ENCODE measurements around the gene LMNTD2.

LMNTD2 gene

DNA sequence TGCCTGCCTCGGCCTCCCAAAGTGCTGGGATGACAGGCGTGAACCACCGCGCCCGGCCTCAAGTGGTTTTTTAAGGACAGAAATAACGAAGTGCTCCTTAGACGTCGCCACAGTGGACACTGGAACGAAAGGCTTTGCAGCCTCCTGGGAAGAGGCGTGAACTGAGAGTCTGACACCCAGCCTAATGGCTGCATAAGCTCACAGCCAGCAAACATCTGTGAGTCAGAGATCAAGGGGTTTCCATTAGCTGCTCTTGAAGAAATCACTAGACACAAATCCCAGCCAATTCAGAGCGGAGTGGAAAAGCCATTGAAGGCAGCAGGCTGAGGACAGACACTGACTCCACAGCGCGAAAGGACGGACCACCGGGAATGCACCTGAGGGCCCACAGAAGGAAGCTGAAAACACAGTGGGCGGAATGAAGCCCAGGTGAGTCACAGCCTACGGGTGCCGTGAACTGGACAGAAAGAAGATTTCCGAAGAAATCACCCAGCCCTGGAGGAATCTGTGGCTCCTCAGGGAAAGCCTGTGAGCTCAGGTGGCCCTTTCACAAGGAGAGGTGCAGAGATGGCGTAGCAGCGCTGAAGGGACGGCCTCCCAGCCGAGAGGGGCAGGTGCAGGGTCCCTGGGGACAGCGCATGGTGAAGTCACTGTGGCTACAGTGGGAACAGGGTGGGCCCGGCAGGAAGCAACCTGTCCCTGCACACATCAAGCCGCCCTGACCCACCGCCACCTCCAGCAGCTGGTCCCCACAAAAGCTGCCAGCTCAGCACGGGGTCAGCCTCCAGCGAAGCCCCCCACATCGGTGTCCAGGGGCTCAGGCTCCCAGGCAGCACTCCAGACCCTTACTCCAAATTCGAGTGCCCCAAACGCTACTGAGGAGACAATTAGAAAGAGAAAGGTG, 11.6 kb downstream of the LMNTD2 start:
- TF ChIP-seq, protein P1, sequence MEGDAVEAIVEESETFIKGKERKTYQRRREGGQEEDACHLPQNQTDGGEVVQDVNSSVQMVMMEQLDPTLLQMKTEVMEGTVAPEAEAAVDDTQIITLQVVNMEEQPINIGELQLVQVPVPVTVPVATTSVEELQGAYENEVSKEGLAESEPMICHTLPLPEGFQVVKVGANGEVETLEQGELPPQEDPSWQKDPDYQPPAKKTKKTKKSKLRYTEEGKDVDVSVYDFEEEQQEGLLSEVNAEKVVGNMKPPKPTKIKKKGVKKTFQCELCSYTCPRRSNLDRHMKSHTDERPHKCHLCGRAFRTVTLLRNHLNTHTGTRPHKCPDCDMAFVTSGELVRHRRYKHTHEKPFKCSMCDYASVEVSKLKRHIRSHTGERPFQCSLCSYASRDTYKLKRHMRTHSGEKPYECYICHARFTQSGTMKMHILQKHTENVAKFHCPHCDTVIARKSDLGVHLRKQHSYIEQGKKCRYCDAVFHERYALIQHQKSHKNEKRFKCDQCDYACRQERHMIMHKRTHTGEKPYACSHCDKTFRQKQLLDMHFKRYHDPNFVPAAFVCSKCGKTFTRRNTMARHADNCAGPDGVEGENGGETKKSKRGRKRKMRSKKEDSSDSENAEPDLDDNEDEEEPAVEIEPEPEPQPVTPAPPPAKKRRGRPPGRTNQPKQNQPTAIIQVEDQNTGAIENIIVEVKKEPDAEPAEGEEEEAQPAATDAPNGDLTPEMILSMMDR (IDR thresholded peaks at IDR 0.05; ENCODE audit: insufficient read depth, low read length, poor library complexity, severe bottlenecking) = no peak
- no peaks in the 10 kb centered on the region for H3K36me3 ChIP-seq (ENCODE audit: control insufficient read depth, insufficient read depth, low read length)
- H3K4me3 ChIP-seq (replicated peaks; ENCODE audit: low read depth, low read length) = no peak overlapping the region
- H3K27me3 ChIP-seq (replicated peaks; ENCODE audit: control insufficient read depth, insufficient read depth, low read length) = no peaks in the 10 kb centered on the region
- no peak for DNase-seq (ENCODE audit: extremely low read depth, insufficient read length)

DNA sequence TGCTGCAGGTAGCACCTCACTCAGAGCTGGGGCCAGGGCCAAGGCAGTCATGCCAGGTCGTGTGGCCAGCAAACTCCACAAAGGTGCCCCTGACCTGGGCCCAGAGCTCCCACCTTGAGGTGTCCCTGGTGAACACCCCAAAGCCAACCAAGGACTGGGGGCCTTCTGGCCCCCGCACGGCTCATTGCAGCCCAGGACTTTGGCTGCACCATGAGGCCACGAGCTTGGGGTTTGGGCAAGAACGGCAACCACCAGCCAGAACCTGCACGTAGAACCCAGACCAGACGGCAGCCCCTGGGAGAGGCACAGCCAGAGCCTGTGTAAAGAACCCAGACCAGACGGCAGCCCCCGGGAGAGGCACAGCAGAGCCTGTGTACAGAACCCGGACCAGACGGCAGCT, 15.4 kb downstream of the LMNTD2 start:
- H3K27me3 ChIP-seq (replicated peaks; ENCODE audit: control insufficient read depth, insufficient read depth, low read length) = no peaks in the 10 kb centered on the region
- H3K4me3 ChIP-seq (replicated peaks; ENCODE audit: low read depth, low read length) = no peak overlapping the region
- H3K36me3 ChIP-seq (ENCODE audit: control insufficient read depth, insufficient read depth, low read length) = no peaks in the 10 kb centered on the region; the same call in 1 of the 2 replicates
- no peak for DNase-seq (ENCODE audit: extremely low read depth, insufficient read length)
- TF ChIP-seq, protein P1 (IDR thresholded peaks at IDR 0.05; ENCODE audit: insufficient read depth, low read length, poor library complexity, severe bottlenecking) = no peak

DNA sequence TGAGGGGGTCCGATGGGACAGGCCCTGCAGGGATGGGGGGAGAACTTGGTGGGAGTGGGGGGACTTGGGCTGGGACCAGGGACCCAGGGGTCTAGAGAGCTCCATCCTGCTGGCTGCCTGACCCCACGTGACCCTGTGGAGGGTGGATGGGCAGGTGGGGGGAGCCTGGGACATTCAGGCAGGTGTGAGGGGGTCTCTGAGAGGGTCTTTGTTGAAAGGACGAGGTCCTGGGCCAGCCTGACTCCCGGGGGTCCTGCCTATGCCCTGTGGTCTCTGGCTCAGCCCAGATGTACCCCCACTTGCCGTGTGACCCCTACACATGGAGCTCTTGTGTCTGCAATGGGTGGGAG, 15.7 kb downstream of the LMNTD2 start:
- Histone ChIP-seq H3K36me3 (ENCODE audit: control insufficient read depth, insufficient read depth, low read length) (no peaks in the 10 kb centered on the region; the same call in 1 of the 2 replicates), H3K4me3 (replicated peaks; ENCODE audit: low read depth, low read length) (no peak overlapping the region), H3K27me3 (replicated peaks; ENCODE audit: control insufficient read depth, insufficient read depth, low read length) (no peaks in the 10 kb centered on the region)
- TF ChIP-seq, protein P1 (IDR thresholded peaks at IDR 0.05; ENCODE audit: insufficient read depth, low read length, poor library complexity, severe bottlenecking) = no peak
- DNase-seq (ENCODE audit: extremely low read depth, insufficient read length) = no peak

DNA sequence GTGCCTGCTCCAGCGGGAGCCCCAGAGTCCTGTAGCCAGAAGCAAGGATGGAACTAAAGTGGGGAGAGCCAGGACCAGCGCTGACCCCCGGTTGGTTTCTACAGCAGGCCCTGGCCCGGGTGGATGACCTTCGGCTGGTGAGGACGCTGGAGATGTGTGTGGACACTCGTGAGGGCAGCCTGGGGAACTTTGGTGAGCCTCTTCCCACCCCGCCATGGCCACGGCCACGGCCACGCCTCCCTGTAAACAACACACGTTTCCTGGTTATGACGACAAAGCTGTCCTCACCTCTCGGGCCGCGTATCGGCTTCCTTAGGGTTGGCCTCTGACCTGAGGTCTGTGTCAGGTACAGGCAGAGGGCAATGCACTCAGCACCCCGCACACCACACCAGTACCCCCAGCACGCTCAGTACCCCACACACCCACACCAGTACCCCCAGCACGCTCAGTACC, 19.1 kb downstream of the LMNTD2 start:
- DNase-seq (ENCODE audit: extremely low read depth, insufficient read length) = peak; percentile 15
- TF ChIP-seq, protein P1 (IDR thresholded peaks at IDR 0.05; ENCODE audit: insufficient read depth, low read length, poor library complexity, severe bottlenecking) = no peak

DNA sequence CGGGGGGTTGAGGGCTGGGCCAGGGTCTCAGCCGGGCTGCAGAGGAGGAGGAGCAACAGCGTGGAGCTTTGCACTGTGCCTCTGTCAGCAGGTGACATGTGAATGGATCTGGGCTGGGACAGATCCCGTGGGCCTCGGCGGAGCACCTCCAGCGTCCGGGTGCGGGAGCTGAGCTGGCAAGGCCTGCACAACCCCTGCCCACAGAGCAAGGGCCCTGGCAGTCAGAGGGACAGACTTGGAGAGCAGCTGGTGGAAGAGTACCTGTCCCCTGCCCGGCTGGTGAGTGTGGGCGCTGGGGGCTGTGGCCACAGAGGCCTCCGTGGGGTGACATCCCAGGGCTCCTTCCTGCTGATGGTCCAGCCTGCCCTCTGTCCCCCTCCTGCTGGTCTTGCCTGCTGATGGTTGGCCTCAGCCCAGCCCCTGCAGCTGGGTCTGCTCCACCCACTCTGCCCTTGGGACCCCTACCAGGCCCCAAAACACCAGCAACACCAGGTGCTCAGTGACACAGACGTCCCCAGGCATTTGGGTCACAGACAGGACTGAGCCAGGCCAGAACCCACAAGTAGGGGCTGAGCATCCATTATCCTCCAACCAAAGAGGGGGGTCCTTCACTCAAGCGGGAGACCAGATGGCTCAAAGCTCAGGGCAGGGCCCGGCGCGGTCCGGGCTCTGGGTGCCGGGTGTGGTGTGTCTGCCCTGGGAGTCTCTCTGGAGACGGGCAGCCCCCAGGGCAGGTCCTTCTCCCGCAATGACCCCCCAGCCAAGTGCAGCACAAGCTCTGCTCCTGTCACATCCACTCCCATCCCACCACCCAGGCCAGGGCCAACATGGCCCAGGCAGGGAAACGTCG, 19.7 kb downstream of the LMNTD2 start:
- Histone ChIP-seq H3K27me3 (replicated peaks; ENCODE audit: control insufficient read depth, insufficient read depth, low read length) (no peaks in the 10 kb centered on the region), H3K4me3 (replicated peaks; ENCODE audit: low read depth, low read length) (no peak overlapping the region), H3K36me3 (ENCODE audit: control insufficient read depth, insufficient read depth, low read length) (no peaks in the 10 kb centered on the region; the same call in 1 of the 2 replicates)
- TF ChIP-seq, protein P1 (IDR thresholded peaks at IDR 0.05; ENCODE audit: insufficient read depth, low read length, poor library complexity, severe bottlenecking) = no peak
- DNase-seq (ENCODE audit: extremely low read depth, insufficient read length) = no peak

More for the DNA sequence above, 19.1 kb downstream of the LMNTD2 start:
- Histone ChIP-seq H3K36me3 (ENCODE audit: control insufficient read depth, insufficient read depth, low read length) (no peaks in the 10 kb centered on the region; the same call in 1 of the 2 replicates), H3K4me3 (replicated peaks; ENCODE audit: low read depth, low read length) (no peak overlapping the region), H3K27me3 (replicated peaks; ENCODE audit: control insufficient read depth, insufficient read depth, low read length) (no peaks in the 10 kb centered on the region)

Measured in GM06990 (cell line).